ENCODE measurements around the gene DTNB. TPM values are rescaled to one million over a fixed set of nuclear protein-coding genes. Genes with fewer than 3 reads are reported as not detected.

Gene DTNB
- total RNA-seq, 2 donors from 2014 or later = 6.1 to 7.0 TPM

DNA sequence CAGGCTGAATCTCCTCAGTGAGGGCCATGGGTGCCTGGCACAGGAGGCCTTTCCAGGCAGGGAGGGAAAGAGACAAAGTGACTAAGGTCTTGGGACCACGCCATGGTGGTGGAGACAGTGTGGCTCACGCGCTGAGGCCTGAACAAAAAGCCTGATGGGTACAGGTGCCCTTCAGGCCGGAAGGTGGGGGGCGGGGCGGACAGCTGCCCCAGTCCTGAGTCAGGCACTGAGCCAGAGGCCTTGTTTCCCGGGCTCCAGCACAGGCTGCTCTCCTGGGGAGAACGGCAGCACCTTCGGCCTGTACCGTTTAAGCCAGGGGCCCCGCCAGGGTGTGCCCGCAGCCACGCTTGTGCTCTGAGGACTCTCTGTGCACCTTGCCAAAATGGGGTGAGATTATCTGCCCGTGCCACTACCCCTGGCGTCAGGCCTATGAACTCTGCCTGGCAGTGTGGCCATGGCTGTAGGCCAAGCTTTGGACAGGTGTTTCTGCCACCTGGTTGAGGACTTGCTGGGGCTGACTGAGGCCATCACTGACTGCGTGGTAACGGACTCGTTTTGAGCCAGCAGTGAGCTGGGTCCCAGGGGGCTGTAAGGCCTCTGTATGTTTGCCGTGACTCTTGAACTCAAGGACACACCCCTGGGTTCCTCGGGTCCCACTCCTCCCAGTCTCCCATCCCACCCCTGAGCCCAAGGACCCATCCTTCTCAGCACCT, 300.0 kb downstream of the DTNB start:
- intact Hi-C loops (cut with DNase I) = loop anchor here in 1 of 2 donors (10.0 kb wide), 1 partner anchor 301 kb away; the partner anchor contains the start of gene DTNB
- no peak for DNase-seq

DNA sequence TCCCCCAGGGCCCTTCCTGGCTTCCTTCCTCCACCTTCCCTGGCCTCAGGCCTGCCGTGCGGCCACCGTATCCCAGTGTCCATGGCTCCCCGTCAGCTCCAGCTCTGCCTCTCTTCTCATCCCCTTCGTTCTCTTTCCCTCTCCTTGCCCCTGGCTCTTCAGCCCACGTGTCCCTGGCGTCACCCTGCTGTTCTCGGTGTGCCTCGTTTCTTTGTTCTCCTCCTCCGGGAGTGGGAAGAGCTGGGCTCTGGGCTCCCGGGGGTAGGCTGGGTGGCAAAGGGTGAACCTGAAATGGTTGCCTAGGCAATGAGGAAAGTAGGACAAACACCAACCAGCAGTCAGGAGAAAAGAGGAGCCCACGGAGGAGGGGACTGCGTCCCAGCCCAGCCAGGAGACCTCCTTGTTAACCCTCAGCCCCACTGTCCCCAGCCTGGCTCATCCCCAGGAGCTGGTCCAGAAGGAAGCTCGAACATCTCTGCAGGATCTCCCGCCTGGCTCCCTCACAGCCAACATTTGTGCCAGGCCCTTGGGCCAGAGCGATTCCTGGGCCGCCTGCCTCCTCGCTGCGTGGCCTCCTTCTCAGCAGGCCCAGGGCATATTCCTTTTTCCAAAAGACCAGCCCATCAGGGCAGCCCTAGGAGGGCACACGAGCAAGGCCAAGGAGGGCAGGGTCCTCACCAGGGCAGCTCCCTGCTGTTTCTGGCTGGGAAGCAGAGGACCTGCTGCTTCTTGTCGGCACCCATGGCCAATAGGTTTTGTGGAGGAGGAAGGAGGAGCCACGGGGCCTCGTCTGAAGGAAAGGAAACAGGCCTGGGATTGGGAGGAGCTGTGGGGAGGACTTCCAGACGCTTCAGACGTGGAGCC, 300.7 kb downstream of the DTNB start:
- ATAC-seq = no peak
- intact Hi-C loops (cut with DNase I) = loop anchor here in 1 of 2 donors (10.0 kb wide), 1 partner anchor 302 kb away; the partner anchor contains the start of gene DTNB
- no peak for DNase-seq

More for the DNA sequence above, 300.0 kb downstream of the DTNB start:
- no peak for ATAC-seq

DNA sequence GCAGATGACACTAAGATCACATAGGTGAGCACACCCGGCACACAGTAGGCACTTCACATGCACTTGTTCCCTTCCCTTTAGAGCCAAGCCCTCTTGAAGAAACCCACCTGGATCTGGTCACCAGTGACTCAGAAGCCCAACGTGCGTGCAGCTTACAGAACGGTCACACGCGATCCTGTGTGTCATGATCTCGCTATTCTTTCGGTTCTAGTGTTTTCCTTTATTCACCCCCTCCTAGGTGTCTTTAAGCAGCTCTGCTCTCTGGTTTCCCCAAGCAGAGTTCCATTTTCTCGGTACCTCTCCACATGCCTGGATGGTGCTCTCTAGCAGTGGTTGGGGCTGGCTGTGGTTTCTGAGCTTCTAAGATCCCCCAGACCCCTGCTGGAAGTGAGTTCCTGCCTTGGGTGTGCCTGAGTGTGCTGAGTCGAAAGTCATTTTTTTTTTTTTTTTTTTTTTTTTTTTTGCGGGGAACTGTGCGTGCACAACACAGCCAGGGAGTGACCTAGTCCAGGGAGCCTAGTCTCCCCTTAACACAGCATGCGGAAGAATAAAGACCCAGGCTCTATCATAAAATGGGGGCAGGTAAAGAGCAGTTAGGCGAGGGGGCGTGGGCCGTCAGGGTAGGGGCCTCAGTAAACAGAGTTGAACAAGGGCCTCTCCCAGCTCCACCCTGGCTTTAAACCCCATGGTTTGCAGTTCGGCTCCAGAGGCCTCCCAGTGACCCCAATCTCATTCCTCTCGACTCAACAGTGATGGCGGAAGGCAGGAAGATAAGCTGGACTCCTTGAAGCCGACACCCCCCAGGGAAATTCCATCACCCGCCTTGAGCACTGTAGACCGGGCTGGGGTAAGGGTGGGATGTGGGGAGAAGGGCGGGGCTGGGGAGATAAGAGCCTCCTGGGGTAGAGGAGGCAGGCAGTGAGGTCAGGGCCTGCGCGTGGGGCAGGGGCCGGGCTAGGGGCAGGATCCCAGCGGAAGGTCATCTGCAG, 301.8 kb downstream of the DTNB start:
- ATAC-seq (no peak), DNase-seq (no peak)
- intact Hi-C loops (cut with DNase I) = loop anchor here in 1 of 2 donors (10.0 kb wide), 1 partner anchor 303 kb away; the partner anchor contains the start of gene DTNB

DNA sequence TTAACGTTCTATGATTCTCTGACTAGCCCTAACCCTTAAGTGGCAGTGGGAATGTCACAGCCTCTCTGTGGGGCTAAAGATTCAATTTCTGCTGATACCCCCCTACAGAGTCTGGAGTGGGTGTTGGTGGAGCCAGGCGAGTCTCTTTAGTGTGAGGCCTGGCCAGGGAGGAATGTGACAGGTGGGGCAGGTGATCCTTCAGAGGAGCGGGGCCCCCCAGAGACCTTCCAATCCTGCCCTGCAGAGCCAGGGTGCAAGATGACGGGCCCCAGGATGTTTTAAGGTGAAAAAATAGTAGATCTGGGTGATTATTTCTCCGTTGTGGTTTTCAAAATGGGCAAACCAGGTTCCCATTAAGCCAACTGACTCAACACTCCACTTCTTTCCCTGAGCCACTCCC, 303.5 kb downstream of the DTNB start:
- DNase-seq (no peak), ATAC-seq (no peak)
- intact Hi-C loops (cut with DNase I) = loop anchor here in 1 of 2 donors (10.0 kb wide), 1 partner anchor 305 kb away; the partner anchor contains the start of gene DTNB

DNA sequence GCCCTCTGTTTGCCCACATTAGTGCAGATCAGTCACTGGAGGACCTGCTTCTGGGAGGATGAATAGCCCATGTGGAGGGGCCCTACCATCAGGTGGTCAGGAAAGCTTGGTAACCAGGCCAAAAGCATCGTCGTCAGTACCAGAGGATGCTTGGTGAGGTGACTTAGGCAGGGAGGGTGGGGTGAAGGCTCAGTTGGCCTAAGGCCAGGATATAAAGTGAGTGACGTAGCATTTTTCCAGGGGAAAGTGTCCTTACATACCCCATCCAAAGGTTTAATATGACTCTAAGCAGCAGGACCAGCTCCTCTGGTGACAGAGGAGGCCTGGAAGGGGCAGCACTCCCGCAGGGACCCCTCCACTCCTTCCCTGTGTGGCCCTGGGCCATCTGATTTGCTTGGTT, 303.9 kb downstream of the DTNB start:
- intact Hi-C loops (cut with DNase I) = no loop called here
- DNase-seq = no peak

DNA sequence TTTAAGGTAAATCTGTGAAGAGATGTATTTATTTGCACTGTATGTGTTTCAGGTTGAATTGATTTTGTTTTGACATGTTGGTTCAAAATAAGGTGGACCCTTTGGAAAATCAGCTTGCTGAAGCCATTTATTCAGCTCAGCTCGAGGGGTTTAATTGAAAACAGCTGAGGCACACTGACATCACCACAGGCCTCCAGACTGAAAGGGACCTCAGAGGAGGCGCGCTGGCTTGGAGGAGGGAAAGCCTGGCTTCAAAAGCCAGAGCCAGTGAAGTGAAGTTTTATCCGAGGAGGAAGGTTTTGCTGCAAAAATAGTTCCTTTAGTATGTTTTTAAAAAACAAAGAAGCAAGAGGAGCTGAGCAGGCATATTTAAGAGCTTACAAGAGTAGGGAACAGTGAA, 304.7 kb downstream of the DTNB start:
- intact Hi-C loops (cut with DNase I) = no loop called here
- ATAC-seq (no peak), DNase-seq (no peak)

More for the DNA sequence above, 303.9 kb downstream of the DTNB start:
- no peak for ATAC-seq

DNA sequence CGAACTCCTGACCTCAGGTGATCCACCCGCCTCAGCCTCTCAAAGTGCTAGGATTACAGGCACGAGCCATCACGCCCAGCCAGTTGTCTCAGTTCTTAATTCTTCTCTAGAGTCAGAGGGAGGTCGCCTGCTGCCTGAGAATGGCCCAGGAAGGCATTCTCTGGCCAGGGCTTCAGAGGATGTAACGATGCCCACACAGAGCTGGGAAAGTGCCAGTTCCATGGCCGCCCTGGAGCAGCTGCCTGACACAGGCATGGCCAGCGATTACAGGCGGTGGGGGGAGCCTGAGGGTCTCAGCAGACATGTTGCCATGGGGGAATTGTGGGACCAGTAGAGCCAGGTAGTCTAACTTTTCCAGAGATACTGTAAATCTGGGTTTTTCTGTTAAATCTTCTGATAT, 306.1 kb downstream of the DTNB start:
- ATAC-seq (no peak), DNase-seq (no peak)
- intact Hi-C loops (cut with DNase I) = no loop called here

DNA sequence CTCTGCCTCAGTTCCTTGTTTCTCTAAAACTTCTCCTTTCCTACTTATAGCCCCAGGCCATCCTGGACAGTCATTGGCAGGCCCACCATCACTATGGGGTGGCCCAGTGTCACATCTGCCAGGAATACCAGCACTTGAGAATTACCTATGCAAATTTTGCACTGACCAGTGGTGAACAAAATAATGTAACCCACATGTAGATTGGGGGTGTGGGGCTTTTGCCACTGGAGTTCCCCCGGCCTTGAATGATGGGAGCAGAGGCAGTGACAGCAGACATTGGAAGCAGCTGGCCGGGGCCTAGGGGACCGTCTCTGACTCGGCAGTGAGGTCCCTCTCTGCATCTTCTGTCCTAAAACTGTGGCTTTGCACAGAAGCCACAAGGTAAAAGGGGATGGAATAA, 306.7 kb downstream of the DTNB start:
- no peak for ATAC-seq
- DNase-seq = no peak
- intact Hi-C loops (cut with DNase I) = no loop called here

DNA sequence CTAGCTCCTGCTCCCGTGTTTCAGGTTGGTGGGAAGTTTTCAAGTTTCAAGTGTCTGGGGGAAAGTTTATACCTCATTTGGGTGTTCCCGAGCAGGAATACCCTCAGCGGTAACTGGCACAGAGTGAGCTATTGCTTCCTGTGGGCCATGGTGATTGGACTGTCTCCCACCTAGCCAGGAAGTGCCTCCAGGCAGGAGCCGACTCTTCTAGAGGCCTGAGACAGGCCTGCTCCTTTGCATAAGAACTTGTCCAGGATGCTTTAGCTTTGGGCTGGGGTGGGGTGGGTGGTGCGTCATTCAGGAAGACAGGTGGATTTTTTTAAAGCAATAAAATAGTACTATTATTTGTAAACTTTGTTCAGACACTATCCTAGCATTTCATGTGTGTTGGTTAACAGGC, 308.1 kb downstream of the DTNB start:
- intact Hi-C loops (cut with DNase I) = no loop called here
- no peak for ATAC-seq
- no peak for DNase-seq

DNA sequence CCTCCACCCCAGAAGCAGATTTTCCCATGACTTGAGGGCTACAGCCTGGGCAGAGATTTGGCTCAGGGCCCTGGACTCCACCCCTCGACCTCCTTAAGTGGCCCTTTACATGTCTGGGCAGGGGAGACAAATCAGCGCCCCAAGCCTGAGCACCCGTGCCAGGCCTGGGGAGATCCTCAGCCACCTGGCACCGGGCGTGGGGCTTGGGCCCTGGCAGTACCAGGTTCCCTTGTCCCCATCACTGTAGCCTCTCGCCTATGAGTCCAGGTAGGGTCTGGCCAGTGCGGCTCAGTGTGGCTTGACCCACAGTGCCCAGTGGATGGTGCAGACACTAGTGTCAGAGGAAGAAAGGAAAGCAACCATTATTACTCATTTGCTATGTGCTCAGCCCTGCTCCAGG, 309.6 kb downstream of the DTNB start:
- DNase-seq (no peak), ATAC-seq (no peak)
- intact Hi-C loops (cut with DNase I) = no loop called here

DNA sequence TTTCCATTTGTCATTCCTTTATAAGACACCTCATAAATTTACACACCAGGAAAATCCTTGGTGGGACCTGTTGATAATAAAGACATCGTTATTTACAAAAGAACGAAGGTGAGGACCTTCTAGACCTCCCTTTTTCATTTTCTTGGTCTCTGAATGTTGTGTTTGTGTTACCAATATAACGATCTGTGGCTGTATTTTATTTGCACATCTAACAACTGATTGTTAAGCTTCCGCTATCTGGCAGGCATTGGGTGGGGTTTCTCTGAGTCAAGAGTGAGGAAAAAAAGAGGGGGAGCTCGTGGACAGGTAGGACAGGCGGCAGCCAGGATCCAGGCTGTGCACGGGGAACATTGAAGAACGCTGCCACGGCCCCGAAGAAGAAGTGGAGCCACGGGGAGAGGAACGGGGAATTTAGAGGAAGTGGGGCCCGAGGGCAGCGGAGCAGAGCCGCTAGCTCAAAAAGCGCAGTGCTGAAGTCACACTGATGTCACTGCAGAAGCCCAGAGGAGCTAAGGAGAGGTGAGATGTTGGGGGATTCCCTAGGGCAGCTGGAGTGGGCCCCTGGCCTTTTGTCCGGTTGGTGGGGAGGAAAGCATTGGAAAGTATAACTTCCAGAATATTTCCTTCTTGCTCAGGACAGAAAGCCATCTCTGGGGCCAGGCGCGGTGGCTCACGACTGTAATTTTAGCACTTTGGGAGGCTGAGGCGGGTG, 310.8 kb downstream of the DTNB start:
- DNase-seq (peak; percentile 41), ATAC-seq (peak; percentile 45 to 55)
- intact Hi-C loops (cut with DNase I) = no loop called here

DNA sequence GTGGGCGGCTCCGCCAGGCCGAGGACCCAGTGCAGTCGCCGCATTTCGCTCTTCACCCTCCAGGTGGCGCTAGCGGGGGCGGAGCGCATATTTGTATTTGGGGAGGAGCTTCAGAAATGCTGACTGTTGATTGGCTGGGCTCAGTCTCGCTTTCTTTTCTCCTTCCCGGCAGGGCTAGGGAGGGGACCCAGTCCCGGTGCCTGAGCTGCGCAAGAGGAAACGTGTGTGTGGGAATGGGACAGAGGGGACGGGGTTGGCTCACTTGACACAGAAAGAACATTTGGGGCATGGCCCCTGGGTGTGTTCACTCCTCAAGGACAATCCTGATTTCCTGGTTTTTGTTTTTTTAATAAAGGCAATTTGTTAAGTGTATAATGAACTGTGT, 311.3 kb downstream of the DTNB start:
- DNase-seq = peak; percentile 91
- intact Hi-C loops (cut with DNase I) = no loop called here
- ATAC-seq = peak; percentile 98 to 99

DNA sequence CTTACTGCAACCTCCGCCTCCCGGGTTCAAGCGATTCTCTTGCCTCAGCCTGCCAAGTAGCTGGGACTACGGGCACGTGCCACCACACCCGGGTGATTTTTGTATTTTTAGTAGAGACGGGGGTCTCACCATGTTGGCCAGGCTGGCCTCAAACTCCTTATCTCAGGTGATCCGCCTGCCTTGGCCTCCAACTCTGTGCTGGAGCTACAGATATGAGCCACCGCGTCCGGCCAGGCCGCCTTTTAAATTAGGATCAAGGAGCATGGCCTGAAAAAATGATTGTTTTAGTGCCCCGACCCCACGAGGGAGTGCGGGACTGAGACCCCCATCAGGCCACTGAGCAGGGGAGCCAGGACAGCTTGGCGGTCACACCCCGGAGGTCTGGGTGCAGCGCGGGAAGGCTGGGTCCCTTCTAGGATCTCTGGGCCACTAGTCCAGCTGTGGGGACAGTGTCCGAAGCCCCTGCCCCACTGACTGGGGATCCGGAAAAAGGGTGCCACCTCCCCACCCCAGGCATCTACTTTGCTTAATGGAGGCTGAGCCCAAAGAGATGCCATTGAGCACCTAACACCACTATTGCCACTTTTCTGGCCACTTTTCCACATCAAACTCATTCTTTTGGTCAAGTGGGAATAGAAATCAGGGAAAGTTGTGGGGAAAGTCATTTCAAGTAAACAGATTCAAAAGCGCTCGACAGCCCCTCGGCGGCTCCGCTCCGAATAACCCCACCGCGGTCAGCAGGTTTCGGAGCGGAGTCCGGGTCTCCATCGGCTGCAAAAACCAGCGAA, 311.9 kb downstream of the DTNB start:
- ATAC-seq (no peak), DNase-seq (no peak)
- intact Hi-C loops (cut with DNase I) = no loop called here

DNA sequence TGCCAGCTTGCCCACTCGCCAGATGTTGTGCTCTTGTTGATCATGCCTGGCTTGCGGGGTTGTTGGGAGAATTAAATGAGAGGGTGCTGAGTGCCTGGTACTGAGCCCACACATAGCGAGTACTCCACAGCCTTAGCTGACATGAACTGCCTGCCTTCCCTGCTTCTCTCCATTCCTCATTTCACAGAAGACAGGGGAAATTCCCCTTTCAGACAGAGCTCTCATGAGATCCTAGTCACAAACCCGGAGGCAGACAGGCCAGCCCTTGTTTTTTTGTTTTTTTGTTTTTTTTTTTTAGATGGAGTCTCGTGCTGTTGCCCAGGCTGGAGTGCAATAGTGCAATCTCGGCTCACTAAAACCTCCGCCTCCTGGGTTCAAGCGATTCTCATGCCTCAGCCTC, 314.5 kb downstream of the DTNB start:
- intact Hi-C loops (cut with DNase I) = no loop called here
- ATAC-seq (no peak), DNase-seq (no peak)

DNA sequence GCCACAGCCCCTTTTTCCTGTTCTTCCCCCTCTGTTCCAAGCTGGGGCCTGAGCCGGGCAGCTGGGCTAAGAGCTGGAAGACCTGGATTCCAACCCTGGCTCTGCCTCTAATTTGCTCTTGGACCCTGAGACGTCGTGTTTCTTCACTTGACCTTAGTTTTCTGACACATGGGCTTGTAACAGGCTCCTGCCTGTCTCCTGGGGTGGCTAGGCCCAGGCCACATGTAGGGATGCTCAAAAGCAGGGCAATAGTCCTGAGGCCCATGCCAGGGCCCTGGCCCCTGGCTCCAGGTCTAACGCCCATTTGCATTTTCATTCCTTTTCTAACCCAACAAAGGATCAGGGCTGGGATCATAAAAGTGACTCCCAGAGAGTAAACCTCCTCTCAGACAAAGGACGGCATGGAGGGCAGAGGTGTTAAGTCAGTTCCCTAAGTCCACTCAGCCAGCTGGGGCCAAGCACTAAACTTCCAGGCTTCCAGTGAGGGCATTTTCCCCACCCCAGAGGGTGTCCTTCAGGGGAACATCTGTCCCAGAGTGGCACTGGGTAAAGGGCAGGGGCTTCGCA, 315.0 kb downstream of the DTNB start:
- intact Hi-C loops (cut with DNase I) = no loop called here
- DNase-seq (no peak), ATAC-seq (no peak)

DNA sequence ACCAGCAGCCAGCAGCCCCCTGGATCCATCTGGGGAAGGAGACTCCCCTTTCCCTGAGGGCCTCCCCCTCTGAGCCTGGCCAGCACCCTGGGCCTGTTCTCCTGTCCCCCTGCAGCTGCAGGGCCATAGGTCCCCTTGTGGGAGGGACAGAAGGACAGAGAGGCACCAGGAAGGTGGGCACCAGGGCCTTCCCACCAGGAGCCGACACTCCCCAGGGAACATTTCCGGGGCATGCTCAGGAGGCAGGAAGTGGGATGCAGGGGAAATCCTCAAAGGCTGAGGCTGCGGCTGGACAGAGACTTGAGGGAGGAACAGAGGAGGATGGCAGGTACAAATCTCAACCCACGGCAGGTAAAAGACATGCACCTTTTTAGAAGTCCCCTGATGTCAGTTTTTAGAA, 317.3 kb downstream of the DTNB start:
- ATAC-seq (no peak), DNase-seq (no peak)
- intact Hi-C loops (cut with DNase I) = no loop called here

DNA sequence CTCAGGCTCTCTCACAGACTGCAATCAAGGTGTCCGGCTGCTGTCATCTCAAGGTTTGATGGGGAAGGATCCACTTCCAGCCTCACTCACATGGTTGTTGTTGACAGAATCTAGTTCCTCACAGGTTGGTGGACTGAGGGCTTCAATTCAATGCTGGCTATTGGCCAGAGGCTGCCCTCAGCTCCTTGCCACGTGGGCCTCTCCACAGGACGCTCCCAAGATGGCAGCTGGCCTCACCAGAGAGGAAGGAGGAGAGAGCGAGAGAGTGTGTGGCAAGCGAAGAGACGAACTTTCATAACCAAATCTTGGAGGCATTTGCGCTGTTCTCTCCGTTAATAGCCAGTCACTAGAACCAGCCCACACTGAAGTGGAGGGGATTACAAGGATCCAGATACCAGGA, 318.1 kb downstream of the DTNB start:
- ATAC-seq = no peak
- intact Hi-C loops (cut with DNase I) = no loop called here
- no peak for DNase-seq

All from left cardiac atrium (tissue), 4 donors.